ENCODE data around the gene FAM170A. TPM values are rescaled to one million over a fixed set of nuclear protein-coding genes. Genes with fewer than 3 reads are reported as not detected.

The FAM170A gene
- total RNA-seq, 4 donors from 2014 or later, result not detected

DNA sequence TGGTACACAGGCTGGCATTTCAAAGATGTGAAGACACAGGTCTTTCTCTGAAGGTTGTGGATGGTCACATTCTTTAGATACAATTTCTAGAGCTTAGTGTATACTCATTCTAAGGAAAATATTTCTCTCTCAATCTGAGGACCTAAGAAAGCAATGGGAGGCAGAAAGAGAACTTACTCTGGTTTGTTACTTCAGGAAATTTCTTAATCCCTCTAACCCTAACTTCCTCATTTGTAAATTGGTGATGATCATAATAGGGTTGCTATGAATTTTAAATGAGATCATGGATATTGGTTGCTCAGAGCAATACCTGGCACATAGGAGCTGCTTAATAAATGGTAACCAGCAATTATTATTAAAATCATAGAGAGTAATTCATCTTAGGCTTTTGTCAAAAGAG is 22.1 kb downstream of the FAM170A start:
- H3K27me3 ChIP-seq, result no peaks in the 10 kb centered on the region
- H3K36me3 ChIP-seq, result no peaks in the 10 kb centered on the region
- intact Hi-C loops (cut with DNase I; ENCODE audit: low total_unique reads), result no loop called here
- in situ Hi-C loops (cut with MboI; ENCODE audit: low sequenced_read_pairs in 4 of 4), result no loop called here
- H3K27ac ChIP-seq, result no peak overlapping the region
- H3K4me1 ChIP-seq, result no peaks in the 10 kb centered on the region
- no peak overlapping the region for H3K4me3 ChIP-seq
- TF ChIP-seq, protein P1, sequence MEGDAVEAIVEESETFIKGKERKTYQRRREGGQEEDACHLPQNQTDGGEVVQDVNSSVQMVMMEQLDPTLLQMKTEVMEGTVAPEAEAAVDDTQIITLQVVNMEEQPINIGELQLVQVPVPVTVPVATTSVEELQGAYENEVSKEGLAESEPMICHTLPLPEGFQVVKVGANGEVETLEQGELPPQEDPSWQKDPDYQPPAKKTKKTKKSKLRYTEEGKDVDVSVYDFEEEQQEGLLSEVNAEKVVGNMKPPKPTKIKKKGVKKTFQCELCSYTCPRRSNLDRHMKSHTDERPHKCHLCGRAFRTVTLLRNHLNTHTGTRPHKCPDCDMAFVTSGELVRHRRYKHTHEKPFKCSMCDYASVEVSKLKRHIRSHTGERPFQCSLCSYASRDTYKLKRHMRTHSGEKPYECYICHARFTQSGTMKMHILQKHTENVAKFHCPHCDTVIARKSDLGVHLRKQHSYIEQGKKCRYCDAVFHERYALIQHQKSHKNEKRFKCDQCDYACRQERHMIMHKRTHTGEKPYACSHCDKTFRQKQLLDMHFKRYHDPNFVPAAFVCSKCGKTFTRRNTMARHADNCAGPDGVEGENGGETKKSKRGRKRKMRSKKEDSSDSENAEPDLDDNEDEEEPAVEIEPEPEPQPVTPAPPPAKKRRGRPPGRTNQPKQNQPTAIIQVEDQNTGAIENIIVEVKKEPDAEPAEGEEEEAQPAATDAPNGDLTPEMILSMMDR (IDR thresholded peaks at IDR 0.05 in 4 of 5, conservative IDR thresholded peaks at IDR 0.05 in 1 of 5), result no peak
- TF ChIP-seq POLR2A (IDR thresholded peaks at IDR 0.05), result no peak
- no peak for ATAC-seq
- no peaks in the 10 kb centered on the region for H3K9me3 ChIP-seq
- DNase-seq, result no peak

DNA sequence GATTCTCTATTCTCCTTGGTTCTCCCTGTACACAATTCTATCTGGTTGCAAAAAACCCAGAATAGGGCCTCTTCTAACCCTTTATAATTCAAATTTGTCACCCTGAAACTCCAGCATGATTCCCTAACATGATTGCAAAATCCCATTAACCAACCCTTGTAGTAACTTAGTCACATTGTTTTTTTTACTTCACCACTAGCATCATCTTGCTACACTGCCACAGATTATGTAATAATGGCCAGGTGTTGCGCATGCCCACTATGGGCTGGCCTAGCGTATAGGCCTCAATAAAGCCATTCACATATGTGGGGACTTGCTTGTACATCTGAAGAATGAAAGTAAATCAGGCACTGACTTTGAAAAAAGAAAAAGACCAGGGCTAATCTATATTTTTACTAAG is 25.7 kb downstream of the FAM170A start:
- Histone ChIP-seq H3K36me3 (no peaks in the 10 kb centered on the region), H3K9me3 (no peaks in the 10 kb centered on the region), H3K27me3 (no peaks in the 10 kb centered on the region), H3K27ac (no peak overlapping the region), H3K4me3 (no peak overlapping the region), H3K4me1 (no peaks in the 10 kb centered on the region)
- DNase-seq (no peak), ATAC-seq (no peak)
- in situ Hi-C loops (cut with MboI; ENCODE audit: low sequenced_read_pairs in 4 of 4) (no loop called here), intact Hi-C loops (cut with DNase I; ENCODE audit: low total_unique reads) (no loop called here)
- TF ChIP-seq POLR2A (IDR thresholded peaks at IDR 0.05), result no peak
- TF ChIP-seq, protein P1 (IDR thresholded peaks at IDR 0.05 in 4 of 5, conservative IDR thresholded peaks at IDR 0.05 in 1 of 5), result no peak

DNA sequence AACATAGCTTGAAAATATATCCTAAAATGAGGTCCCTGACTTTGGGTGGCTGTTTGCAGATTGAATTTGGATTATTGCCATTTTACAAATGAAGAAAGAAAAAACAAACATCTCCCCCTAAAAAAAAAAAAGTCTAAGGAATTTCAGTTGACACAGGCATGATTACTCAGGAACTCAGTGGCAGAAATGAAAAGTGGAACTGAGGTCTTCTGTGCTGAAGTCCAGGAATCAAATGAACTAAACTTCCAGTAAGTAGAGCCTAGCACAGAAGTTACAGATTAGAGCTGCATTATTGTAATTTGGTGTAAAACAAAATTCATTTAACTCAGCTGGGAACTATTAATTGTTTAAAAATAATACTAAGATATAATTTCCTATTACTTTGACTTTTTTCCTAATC is 26.7 kb downstream of the FAM170A start:
- no peaks in the 10 kb centered on the region for H3K9me3 ChIP-seq
- no peaks in the 10 kb centered on the region for H3K27me3 ChIP-seq
- TF ChIP-seq, protein P1 (IDR thresholded peaks at IDR 0.05 in 4 of 5, conservative IDR thresholded peaks at IDR 0.05 in 1 of 5), result no peak
- no peak for TF ChIP-seq POLR2A (IDR thresholded peaks at IDR 0.05)
- in situ Hi-C loops (cut with MboI; ENCODE audit: low sequenced_read_pairs in 4 of 4), result no loop called here
- no peak overlapping the region for H3K4me3 ChIP-seq
- no peak for DNase-seq
- H3K27ac ChIP-seq, result no peak overlapping the region
- no peaks in the 10 kb centered on the region for H3K36me3 ChIP-seq
- intact Hi-C loops (cut with DNase I; ENCODE audit: low total_unique reads), result no loop called here
- H3K4me1 ChIP-seq, result no peaks in the 10 kb centered on the region
- no peak for ATAC-seq

DNA sequence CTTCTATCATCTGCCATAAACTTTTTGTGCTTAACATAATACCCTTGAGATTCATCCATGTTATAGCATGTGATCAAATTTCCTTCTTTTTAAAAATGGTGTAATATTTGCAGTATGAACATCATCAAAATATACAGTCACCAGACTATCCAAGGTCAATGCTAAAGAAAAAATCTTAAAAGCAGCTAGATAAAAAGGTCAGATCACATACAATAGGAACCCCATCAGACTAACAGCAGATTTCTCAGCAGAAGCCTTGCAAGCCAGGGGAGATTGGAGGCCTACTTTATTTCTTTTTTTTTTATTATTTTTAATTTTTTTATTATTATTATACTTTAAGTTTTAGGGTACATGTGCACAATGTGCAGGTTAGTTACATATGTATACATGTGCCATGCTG is 37.2 kb downstream of the FAM170A start:
- intact Hi-C loops (cut with DNase I; ENCODE audit: low total_unique reads) (no loop called here), in situ Hi-C loops (cut with MboI; ENCODE audit: low sequenced_read_pairs in 4 of 4) (no loop called here)
- TF ChIP-seq, protein P1 (IDR thresholded peaks at IDR 0.05 in 4 of 5, conservative IDR thresholded peaks at IDR 0.05 in 1 of 5), result no peak
- TF ChIP-seq POLR2A (IDR thresholded peaks at IDR 0.05), result no peak

DNA sequence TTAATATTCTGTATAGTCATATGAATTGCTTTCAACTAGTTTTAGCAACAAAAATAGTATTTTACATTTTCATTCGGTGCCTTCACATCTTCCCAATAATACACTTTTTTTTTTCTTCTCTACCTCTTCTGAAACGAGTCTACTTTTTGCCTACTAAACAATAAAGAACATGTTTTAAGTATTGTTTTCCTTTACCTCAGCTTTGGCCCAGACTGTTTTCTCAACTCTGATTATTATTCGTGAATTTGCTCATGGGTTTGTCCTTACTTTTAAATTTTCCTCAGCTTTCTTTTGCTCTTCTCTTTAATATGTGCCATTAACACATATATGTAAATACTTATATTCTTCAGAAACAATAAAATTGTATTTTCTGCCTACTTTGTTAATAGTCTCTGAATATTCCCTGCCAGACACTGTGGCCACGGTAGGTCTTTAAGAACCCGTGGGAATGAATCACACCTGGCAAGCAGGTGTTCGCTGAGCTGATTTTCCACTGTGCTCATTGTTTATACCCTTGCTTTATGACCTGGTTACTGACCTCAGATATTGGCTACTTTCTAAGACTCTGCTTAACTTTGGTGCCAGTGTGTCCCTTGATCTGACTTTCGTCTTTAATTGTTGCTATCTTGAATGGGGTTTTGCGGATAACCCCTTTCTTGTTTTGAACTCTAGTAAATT is 49.1 kb downstream of the FAM170A start:
- intact Hi-C loops (cut with DNase I; ENCODE audit: low total_unique reads) (no loop called here), in situ Hi-C loops (cut with MboI; ENCODE audit: low sequenced_read_pairs in 4 of 4) (no loop called here)
- no peak overlapping the region for H3K4me3 ChIP-seq
- no peak for ATAC-seq
- DNase-seq, result no peak
- H3K27ac ChIP-seq, result no peak overlapping the region
- peaks cover 0 to 2% (median 0%) of the 10 kb centered on the region in 3 donors for H3K27me3 ChIP-seq
- no peaks in the 10 kb centered on the region for H3K36me3 ChIP-seq
- H3K9me3 ChIP-seq, result no peaks in the 10 kb centered on the region
- H3K4me1 ChIP-seq, result no peaks in the 10 kb centered on the region
- TF ChIP-seq POLR2A (IDR thresholded peaks at IDR 0.05), result no peak
- TF ChIP-seq, protein P1 (IDR thresholded peaks at IDR 0.05 in 4 of 5, conservative IDR thresholded peaks at IDR 0.05 in 1 of 5), result no peak

More for the DNA sequence above, 37.2 kb downstream of the FAM170A start:
- Histone ChIP-seq H3K27me3 (no peaks in the 10 kb centered on the region), H3K9me3 (no peaks in the 10 kb centered on the region), H3K4me3 (no peak overlapping the region), H3K4me1 (no peaks in the 10 kb centered on the region), H3K27ac (no peak overlapping the region), H3K36me3 (no peaks in the 10 kb centered on the region)
- no peak for ATAC-seq
- DNase-seq, result no peak
